Measurements from ENCODE around the gene SELENOO.

The SELENOO gene

DNA sequence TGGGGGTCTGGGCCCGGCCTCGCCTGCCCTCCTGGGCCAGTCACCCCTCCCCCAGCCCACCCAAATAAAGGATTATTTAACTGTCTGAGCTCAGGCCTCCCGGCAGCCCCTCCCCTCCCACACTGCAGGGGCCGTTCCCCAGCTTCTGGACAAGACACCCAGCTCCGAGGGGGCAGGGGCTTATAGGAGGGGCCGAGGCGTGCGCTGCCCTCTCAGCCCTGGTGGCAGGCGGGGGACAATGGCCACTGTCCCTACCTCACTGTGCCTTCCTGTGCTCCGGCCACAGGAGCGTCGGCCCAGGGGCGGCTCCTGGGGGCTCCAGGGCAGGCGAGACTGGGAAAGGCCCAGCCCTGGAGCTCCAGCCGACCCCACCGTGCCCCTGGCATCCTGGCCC lies 2.2 kb upstream of the SELENOO start:
- Histone ChIP-seq H3K27me3 (ENCODE audit: insufficient read depth, poor library complexity, severe bottlenecking) (no peaks in the 10 kb centered on the region), H3K36me3 (ENCODE audit: low read depth) (peaks cover 50% of the 10 kb centered on the region), H3K4me3 (ENCODE audit: severe bottlenecking) (no peak overlapping the region), H3K4me1 (ENCODE audit: insufficient read depth, poor library complexity, severe bottlenecking) (no peaks in the 10 kb centered on the region), H3K27ac (ENCODE audit: poor library complexity, severe bottlenecking) (peak overlapping the region; percentile 50), H3K9me3 (ENCODE audit: severe bottlenecking) (no peaks in the 10 kb centered on the region)
- TF ChIP-seq, protein P1, sequence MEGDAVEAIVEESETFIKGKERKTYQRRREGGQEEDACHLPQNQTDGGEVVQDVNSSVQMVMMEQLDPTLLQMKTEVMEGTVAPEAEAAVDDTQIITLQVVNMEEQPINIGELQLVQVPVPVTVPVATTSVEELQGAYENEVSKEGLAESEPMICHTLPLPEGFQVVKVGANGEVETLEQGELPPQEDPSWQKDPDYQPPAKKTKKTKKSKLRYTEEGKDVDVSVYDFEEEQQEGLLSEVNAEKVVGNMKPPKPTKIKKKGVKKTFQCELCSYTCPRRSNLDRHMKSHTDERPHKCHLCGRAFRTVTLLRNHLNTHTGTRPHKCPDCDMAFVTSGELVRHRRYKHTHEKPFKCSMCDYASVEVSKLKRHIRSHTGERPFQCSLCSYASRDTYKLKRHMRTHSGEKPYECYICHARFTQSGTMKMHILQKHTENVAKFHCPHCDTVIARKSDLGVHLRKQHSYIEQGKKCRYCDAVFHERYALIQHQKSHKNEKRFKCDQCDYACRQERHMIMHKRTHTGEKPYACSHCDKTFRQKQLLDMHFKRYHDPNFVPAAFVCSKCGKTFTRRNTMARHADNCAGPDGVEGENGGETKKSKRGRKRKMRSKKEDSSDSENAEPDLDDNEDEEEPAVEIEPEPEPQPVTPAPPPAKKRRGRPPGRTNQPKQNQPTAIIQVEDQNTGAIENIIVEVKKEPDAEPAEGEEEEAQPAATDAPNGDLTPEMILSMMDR (IDR thresholded peaks at IDR 0.05; ENCODE audit: poor library complexity, severe bottlenecking), result no peak
- DNase-seq (ENCODE audit: low spot score) (no peak), ATAC-seq (ENCODE audit: low read depth) (no peak)

- Histone ChIP-seq H3K36me3 (ENCODE audit: low read depth) (peaks cover 51% of the 10 kb centered on the region), H3K27me3 (ENCODE audit: insufficient read depth, poor library complexity, severe bottlenecking) (no peaks in the 10 kb centered on the region), H3K9me3 (ENCODE audit: severe bottlenecking) (no peaks in the 10 kb centered on the region), H3K4me3 (ENCODE audit: severe bottlenecking) (no peak overlapping the region), H3K4me1 (ENCODE audit: insufficient read depth, poor library complexity, severe bottlenecking) (no peaks in the 10 kb centered on the region), H3K27ac (ENCODE audit: poor library complexity, severe bottlenecking) (peak overlapping the region; percentile 50)
- no peak for DNase-seq (ENCODE audit: low spot score)
- ATAC-seq (ENCODE audit: low read depth), result no peak
- TF ChIP-seq, protein P1 (IDR thresholded peaks at IDR 0.05; ENCODE audit: poor library complexity, severe bottlenecking), result no peak
Measured at GRCh38 chr22:50199251-50199721, 1.5 kb upstream of the SELENOO start.

GRCh38 chr22:50199829-50200460 lies 866 bp upstream of the SELENOO start:
- Histone ChIP-seq H3K4me1 (ENCODE audit: insufficient read depth, poor library complexity, severe bottlenecking) (no peaks in the 10 kb centered on the region), H3K9me3 (ENCODE audit: severe bottlenecking) (no peaks in the 10 kb centered on the region), H3K4me3 (ENCODE audit: severe bottlenecking) (peak overlapping the region; percentile 100), H3K27me3 (ENCODE audit: insufficient read depth, poor library complexity, severe bottlenecking) (no peaks in the 10 kb centered on the region), H3K27ac (ENCODE audit: poor library complexity, severe bottlenecking) (peak overlapping the region; percentile 50), H3K36me3 (ENCODE audit: low read depth) (peaks cover 45% of the 10 kb centered on the region)
- DNase-seq (ENCODE audit: low spot score), result no peak
- ATAC-seq (ENCODE audit: low read depth), result peak; percentile 43
- TF ChIP-seq, protein P1 (IDR thresholded peaks at IDR 0.05; ENCODE audit: poor library complexity, severe bottlenecking), result no peak

DNA sequence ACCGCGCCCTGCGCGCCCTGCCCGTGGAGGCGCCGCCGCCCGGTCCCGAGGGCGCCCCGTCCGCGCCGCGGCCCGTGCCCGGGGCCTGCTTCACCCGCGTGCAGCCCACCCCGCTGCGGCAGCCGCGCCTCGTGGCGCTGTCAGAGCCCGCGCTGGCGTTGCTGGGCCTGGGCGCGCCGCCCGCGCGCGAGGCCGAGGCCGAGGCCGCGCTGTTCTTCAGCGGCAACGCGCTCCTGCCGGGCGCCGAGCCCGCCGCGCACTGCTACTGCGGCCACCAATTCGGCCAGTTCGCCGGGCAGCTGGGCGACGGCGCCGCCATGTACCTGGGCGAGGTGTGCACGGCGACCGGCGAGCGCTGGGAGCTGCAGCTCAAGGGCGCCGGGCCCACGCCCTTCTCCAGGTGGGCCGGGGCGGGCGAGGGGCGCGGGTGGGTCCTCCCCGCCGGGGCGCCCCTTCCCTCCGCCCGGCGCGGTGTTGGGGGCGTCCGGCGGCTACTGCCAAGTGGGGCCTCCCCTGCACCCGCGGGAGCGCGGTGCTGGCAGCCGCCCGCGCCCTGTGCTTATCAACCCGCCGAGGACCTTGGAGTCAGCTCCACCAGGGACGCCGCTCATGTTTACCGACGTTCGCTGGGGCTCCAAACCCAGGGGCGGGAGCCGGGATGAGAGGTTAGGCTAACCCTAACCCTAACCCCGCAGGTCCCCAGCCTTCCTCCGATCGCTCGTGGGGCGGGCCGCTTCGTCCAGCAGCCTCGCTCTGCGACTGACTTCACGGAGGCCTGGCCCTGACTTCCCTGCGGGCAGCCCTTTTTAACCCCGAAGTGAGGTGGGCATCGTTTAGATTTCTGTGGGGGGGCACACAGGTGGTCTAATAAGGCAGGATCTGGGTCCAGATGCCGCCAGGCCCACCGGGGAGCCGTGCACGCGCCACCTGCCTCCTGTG lies 649 bp downstream of the SELENOO start:
- H3K4me3 ChIP-seq (ENCODE audit: severe bottlenecking), result peak overlapping the region; percentile 100
- H3K9me3 ChIP-seq (ENCODE audit: severe bottlenecking), result no peaks in the 10 kb centered on the region
- H3K36me3 ChIP-seq (ENCODE audit: low read depth), result peaks cover 39% of the 10 kb centered on the region
- no peak for DNase-seq (ENCODE audit: low spot score)
- TF ChIP-seq, protein P1 (IDR thresholded peaks at IDR 0.05; ENCODE audit: poor library complexity, severe bottlenecking), result no peak
- no peak for ATAC-seq (ENCODE audit: low read depth)
- no peaks in the 10 kb centered on the region for H3K4me1 ChIP-seq (ENCODE audit: insufficient read depth, poor library complexity, severe bottlenecking)
- H3K27me3 ChIP-seq (ENCODE audit: insufficient read depth, poor library complexity, severe bottlenecking), result no peaks in the 10 kb centered on the region
- peak overlapping the region; percentile 50 for H3K27ac ChIP-seq (ENCODE audit: poor library complexity, severe bottlenecking)
